CD4-positive, alpha-beta T cell treated with Interleukin-21 for 1 hour (primary cell): ENCODE results near the gene DPYSL3.

ENCODE experiments used
- DNase-seq: peaks from one replicate; pipeline ENCODE4 v3.0.0-alpha.2; 2020

Gene DPYSL3

GRCh38 chr5:147512659-147513379 is 3.0 kb upstream of the DPYSL3 start:
- no peak for DNase-seq

DNA sequence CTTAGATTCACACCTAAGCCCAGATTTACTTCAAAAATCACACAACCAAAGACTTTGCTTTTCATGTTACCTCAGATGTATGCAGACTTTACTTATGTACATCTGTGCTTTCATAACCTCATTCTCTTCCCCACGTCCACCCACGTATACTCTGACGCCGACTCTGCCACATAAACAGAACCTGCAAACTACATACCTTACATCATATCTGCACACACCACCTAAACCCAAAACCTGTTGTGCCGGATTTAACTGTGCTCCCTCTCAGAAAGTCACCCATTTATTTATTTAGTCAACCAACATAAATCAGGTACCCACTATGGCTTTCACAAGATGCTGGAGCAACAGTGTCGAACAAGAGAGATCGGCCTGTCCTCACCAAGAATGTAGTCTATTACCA is 1.0 kb upstream of the DPYSL3 start:
- no peak for DNase-seq

DNA sequence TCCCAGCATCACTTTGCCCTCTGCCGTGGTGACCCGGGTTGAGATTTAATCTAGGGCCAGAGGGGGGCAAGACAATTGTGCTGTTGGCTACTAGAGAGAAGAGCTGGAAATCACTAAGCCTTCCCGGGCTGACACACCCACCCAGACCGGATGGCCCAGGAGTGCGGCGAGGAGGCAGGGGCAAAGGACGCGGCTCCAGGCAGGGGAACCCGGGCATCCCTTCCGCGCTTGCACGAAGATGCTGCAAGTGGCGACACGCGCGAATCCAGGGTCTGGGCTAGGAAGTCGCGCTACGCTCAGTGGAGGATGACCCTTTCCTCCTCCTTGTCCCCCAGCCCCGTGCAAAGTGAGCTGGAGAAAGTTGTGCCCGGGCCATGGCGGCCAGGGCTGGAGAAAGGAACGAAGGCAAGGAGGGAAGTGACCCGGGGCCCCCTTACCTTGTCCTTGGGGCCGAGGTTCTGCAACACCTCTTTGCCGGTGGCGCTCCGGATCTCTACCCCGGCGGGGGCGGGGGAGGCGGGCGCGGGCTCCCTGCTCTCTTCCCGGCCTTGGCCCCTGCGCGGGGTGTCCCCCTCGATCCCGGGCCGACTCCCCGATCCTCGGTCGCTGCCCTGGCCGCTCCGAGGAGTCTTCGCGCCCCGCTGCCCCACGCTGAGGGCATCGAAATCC is 693 bp downstream of the DPYSL3 start:
- DNase-seq: no peak

- DNase-seq: no peak
Observed at GRCh38 chr5:147508711-147509040, 1.2 kb downstream of the DPYSL3 start.

- DNase-seq: no peak
Observed at GRCh38 chr5:147507480-147508126, 2.3 kb downstream of the DPYSL3 start.

DNA sequence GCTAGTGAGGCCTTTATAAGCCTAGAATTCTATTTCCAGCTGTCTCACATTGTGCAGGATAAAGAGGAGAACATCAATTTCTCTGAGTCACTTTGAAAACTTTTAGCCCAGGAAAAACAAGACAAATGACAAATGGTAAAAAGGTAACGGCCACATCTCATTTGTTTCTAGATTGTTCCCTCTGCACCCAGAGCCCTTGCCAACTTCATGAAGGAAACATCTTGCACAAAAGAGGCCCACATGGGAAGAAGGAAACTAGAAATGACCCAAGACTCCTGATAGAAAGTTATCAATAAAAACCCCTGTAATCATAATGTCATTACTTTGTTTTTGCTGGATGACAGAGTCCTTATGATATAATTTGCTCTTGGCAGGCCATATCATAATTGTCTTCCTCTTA is 5.3 kb downstream of the DPYSL3 start:
- no peak for DNase-seq

GRCh38 chr5:147504011-147504410 is 5.9 kb downstream of the DPYSL3 start:
- DNase-seq: no peak

- DNase-seq: no peak
Observed at GRCh38 chr5:147490989-147491388, 18.9 kb downstream of the DPYSL3 start.

DNA sequence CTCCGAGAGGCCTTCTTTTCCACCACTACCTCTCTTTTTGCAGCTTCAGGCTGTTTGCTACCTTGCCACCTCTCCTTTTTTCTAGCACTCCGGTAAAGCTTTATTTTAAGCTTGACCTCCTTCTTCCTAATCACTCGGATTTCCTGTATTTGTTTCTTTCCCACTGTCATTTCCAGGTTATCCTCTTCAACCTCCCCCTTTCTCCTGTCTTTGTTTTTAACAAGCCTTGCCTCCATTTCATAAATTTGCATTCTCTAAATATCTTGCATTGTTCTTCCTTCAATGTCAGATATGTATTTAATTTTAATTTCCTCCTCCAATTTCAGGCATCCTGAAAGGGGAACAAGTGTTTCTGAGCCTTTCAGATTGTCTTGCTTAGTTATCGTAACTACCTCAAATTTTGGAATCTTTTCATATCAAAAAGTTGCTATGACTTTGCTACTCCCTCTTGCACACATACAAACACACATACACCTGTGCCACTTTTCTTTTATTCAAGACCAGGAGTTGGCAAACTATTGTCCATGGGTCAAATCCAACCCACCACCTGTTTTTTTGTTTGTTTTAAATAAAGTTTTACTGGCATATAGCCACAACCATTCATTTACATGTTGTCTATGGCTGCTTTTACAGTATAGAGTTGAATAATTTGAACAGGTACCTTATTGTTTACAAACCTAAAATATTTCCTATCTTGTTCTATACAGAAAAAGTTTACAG is 22.7 kb downstream of the DPYSL3 start:
- DNase-seq: no peak

GRCh38 chr5:147485814-147486213 is 24.1 kb downstream of the DPYSL3 start:
- no peak for DNase-seq

GRCh38 chr5:147485046-147485445 is 24.8 kb downstream of the DPYSL3 start:
- no peak for DNase-seq

GRCh38 chr5:147484708-147485020 is 25.2 kb downstream of the DPYSL3 start:
- DNase-seq: no peak

- DNase-seq: no peak
Observed at GRCh38 chr5:147483961-147484707, 25.7 kb downstream of the DPYSL3 start.

GRCh38 chr5:147483188-147483790 is 26.6 kb downstream of the DPYSL3 start:
- DNase-seq: no peak

- no peak for DNase-seq
Observed at GRCh38 chr5:147482706-147483180, 27.1 kb downstream of the DPYSL3 start.

DNA sequence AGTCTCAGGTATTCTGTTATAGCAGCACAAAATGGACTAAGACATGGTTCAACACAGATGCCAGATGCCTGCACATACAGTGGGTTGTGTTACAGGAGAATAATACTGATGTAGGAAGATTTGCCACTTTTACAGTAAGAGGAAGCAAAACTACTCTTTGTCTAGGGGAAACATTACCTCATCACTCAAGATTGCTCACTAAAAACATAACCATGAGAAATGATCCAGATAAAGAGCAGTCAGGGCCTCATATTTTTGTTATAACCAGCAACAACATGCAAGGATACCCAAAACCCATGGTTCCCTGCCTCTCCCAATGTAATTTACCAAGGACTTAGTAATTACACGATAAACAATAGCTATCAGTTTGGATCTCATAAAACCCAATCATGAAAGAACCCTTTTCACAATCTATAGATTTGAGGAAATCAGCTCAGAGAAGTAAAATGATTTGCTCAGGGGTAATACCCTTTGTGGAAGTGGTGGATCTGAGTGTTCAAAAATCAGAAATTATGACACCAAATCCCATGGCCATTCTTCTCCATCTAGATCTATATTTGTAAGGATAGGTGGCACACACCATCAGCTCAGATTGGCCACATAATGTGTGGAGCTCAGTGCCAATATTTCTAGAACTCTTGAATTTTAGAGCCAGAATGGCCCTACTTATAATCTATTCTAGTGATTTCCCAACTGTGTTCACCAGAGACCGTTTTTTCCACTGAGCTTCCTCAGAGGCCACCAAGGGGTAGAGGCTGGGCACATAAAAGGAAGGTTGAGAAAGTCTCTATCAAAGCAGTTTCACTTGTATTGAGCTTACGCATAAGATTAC is 27.8 kb downstream of the DPYSL3 start:
- DNase-seq: no peak

DNA sequence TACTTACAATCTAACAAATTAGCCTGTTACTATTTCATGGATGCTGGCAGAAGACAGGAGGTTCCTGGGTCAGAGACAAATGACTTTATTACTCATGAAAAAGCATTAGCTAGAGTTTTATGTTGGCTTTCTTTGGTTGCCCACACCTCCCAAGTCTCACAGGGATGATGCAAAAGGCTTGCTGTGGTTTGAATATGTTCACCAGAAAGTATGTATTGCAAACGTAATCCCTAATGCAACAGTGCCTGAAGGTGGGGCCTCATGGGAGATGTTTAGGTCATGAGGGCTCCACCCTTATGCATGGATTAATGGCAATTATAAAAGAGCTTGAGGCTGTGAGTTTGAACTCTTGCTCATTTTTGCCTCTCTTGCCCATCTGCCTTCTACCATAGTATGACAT is 28.5 kb downstream of the DPYSL3 start:
- no peak for DNase-seq

DNA sequence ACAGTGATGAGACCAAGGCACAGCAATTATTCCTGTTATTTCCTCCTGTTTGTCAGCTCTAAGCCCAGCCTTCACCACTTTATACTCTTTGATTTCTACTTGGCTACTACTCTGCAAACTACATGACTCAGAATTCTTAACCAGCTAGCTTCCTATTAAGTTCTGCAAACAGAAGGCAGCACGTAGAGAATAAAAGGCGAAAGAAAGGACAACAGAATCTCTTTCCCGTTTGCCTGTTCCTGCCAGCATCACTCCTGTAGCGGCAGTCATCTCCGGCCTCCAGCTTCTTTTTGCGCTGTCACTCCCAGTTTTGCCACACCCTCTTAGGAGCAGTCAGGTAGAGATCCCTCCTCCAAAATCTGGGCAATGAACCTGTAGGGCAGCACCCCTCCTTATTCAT is 29.9 kb downstream of the DPYSL3 start:
- no peak for DNase-seq

DNA sequence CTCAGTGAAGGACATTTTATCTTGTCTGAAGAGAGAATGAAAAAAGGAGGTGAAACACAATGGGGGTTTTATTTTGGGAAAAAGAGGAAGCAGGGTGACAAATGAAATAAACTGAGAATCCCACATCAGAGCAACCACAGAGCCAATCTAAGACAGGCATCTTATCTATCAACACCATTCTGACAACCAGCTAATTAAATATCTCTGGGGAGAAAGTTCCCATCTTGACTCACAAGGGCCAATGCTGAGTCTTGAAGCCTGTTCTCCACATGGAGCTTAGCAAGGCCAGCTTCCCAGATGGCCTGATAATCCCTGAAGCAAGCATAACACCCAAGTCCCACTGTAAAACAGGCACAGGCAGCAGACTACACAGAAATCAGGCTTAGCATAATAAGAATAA is 30.4 kb downstream of the DPYSL3 start:
- DNase-seq: no peak

GRCh38 chr5:147474140-147474539 is 35.7 kb downstream of the DPYSL3 start:
- DNase-seq: no peak

- DNase-seq: no peak
Observed at GRCh38 chr5:147472664-147473475, 37.0 kb downstream of the DPYSL3 start.
